Keratinocyte (primary cell): ENCODE results near the gene TIAM1. TPM values are rescaled to one million over a fixed set of nuclear protein-coding genes. Genes with fewer than 3 reads are reported as not detected.

Source experiments
- DNase-seq: peaks from one replicate; pipeline ENCODE4 v3.0.0-alpha.2; 2011; ENCODE audit warnings: low read depth, missing footprints, low spot score
- FAIRE-seq: peaks from 2 replicates; lab custom pipeline; 2011; peaks lifted over from hg19 to GRCh38; lab: Jason Lieb, UNC
- H2AFZ ChIP-seq: 2 replicates; pipeline ENCODE4 v1.6.0; 2012; ENCODE audit warnings: low read length, control low read depth, inconsistent platforms; ENCODE audit not compliant: control insufficient read depth
- H3K27ac ChIP-seq: 2 replicates; pipeline ENCODE4 v1.5.1; 2011; ENCODE audit warnings: low read length; ENCODE audit not compliant: control insufficient read depth, insufficient read depth
- H3K27me3 ChIP-seq: 3 replicates; pipeline ENCODE4 v1.6.0; 2011; ENCODE audit warnings: low read length; ENCODE audit not compliant: control insufficient read depth, insufficient read depth; ENCODE audit errors: extremely low read depth
- H3K36me3 ChIP-seq, 2 experiments: 2 replicates in 1 of 2; 3 replicates in 1 of 2; pipeline ENCODE4 v1.5.1; 2011; ENCODE audit warnings: low read length in 2 of 2, mild to moderate bottlenecking in 1 of 2; ENCODE audit not compliant: control insufficient read depth in 2 of 2, insufficient read depth in 2 of 2; ENCODE audit errors: extremely low read depth in 1 of 2
- H3K4me1 ChIP-seq: 3 replicates; pipeline ENCODE4 v1.5.1; 2011; ENCODE audit warnings: low read length; ENCODE audit not compliant: control insufficient read depth, insufficient read depth; ENCODE audit errors: extremely low read depth
- H3K4me2 ChIP-seq: 3 replicates; pipeline ENCODE4 v1.6.0; 2011; ENCODE audit warnings: low read depth, low read length; ENCODE audit not compliant: control insufficient read depth, insufficient read depth; ENCODE audit errors: extremely low read depth
- H3K4me3 ChIP-seq, 3 experiments: fragments of 200-600 bp in 1 of 3; sonication (generic) in 1 of 3; 2 replicates in 2 of 3; 3 replicates in 1 of 3; pipeline ENCODE4 v1.5.1; 2011 to 2016; ENCODE audit warnings: low read length in 3 of 3, mild to moderate bottlenecking in 3 of 3, control low read depth in 2 of 3, inconsistent platforms in 1 of 3, low read depth in 1 of 3, mixed read lengths in 1 of 3, mixed run types in 1 of 3, moderate library complexity in 1 of 3; ENCODE audit not compliant: control insufficient read depth in 2 of 3, insufficient read depth in 2 of 3; ENCODE audit errors: extremely low read depth in 1 of 3
- H3K79me2 ChIP-seq: 2 replicates; pipeline ENCODE4 v1.6.0; 2012; ENCODE audit warnings: low read length; ENCODE audit not compliant: control insufficient read depth, insufficient read depth
- H3K9ac ChIP-seq: 3 replicates; pipeline ENCODE4 v1.6.0; 2011; ENCODE audit warnings: low read length; ENCODE audit not compliant: control insufficient read depth, insufficient read depth; ENCODE audit errors: extremely low read depth
- H3K9me1 ChIP-seq: 3 replicates; pipeline ENCODE4 v1.6.0; 2011; ENCODE audit warnings: low read length; ENCODE audit not compliant: control insufficient read depth, insufficient read depth; ENCODE audit errors: extremely low read depth
- H3K9me3 ChIP-seq: 2 replicates; pipeline ENCODE4 v1.5.1; 2012; ENCODE audit warnings: low read depth, low read length; ENCODE audit not compliant: control insufficient read depth
- H4K20me1 ChIP-seq: 3 replicates; pipeline ENCODE4 v1.6.0; 2011; ENCODE audit warnings: low read length; ENCODE audit not compliant: control insufficient read depth, insufficient read depth; ENCODE audit errors: extremely low read depth
- EZH2 ChIP-seq: IDR thresholded peaks from one replicate; pipeline ENCODE4 v1.6.1; 2012; ENCODE audit warnings: inconsistent platforms, mild to moderate bottlenecking, low read length, moderate library complexity
- dilution Hi-C: fragments of 300-500 bp; cut with MboI; formaldehyde crosslinking; loops from one replicate; pipeline ENCODE4 v1.7.0; 2020; ENCODE audit warnings: low sequenced_read_pairs; ENCODE audit not compliant: extremely low pct_ligation_motif_present
- polyA plus RNA-seq, 5 experiments: library from polyadenylated mRNA; depleted of rRNA in 3 of 5; stranded (reverse) in 3 of 5; stranded (forward) in 1 of 5; unstranded in 1 of 5; fragments of >200 nt; gene quantifications; 1 replicate in 1 of 5; 2 replicates in 3 of 5; 3 replicates in 1 of 5; pipeline versions ENCODE4 v1.2.1 to v1.2.3, GENCODE V29; 2011 to 2012; ENCODE audit warnings: missing spikeins in 2 of 5, low read depth in 1 of 5, low replicate concordance in 1 of 5
- TF ChIP-seq, protein P1 (sequence below), 3 experiments: IDR thresholded peaks in 1 of 3; conservative IDR thresholded peaks in 1 of 3; optimal IDR thresholded peaks in 1 of 3; 2 replicates in 2 of 3; 3 replicates in 1 of 3; pipeline versions ENCODE3 to v1.5.1; 2011; ENCODE audit warnings: low read length in 3 of 3, mild to moderate bottlenecking in 3 of 3, moderate library complexity in 2 of 3, control low read depth in 1 of 3, inconsistent platforms in 1 of 3; ENCODE audit not compliant: insufficient read depth in 2 of 3; ENCODE audit errors: extremely low read depth in 1 of 3

Gene TIAM1
- polyA plus RNA-seq, 1 donor (not counting 4 experiments of a cell fraction or from before 2014, with no cell fraction given): 8.3 TPM

- no peak overlapping the region for H3K4me2 ChIP-seq
These were observed 142.5 kb downstream of the TIAM1 start for GRCh38 chr21:31201548-31201947.

GRCh38 chr21:31201144-31201543 is 142.9 kb downstream of the TIAM1 start:
- Histone ChIP-seq H3K36me3 (no peaks in the 10 kb centered on the region), H3K9me3 (no peaks in the 10 kb centered on the region), H3K4me3 (no peak overlapping the region), H3K9ac (no peak overlapping the region), H3K9me1 (no peaks in the 10 kb centered on the region), H3K27ac (no peak overlapping the region), H3K27me3 (no peaks in the 10 kb centered on the region), H3K4me2 (no peak overlapping the region), H3K79me2 (no peaks in the 10 kb centered on the region), H2AFZ (no peak overlapping the region), H3K4me1 (peaks cover 4% of the 10 kb centered on the region), H4K20me1 (no peaks in the 10 kb centered on the region)
- dilution Hi-C loops: no loop called here
- DNase-seq (no peak), FAIRE-seq (no peak)
- no peak for TF ChIP-seq EZH2
- TF ChIP-seq, protein P1, sequence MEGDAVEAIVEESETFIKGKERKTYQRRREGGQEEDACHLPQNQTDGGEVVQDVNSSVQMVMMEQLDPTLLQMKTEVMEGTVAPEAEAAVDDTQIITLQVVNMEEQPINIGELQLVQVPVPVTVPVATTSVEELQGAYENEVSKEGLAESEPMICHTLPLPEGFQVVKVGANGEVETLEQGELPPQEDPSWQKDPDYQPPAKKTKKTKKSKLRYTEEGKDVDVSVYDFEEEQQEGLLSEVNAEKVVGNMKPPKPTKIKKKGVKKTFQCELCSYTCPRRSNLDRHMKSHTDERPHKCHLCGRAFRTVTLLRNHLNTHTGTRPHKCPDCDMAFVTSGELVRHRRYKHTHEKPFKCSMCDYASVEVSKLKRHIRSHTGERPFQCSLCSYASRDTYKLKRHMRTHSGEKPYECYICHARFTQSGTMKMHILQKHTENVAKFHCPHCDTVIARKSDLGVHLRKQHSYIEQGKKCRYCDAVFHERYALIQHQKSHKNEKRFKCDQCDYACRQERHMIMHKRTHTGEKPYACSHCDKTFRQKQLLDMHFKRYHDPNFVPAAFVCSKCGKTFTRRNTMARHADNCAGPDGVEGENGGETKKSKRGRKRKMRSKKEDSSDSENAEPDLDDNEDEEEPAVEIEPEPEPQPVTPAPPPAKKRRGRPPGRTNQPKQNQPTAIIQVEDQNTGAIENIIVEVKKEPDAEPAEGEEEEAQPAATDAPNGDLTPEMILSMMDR (optimal IDR thresholded peaks at IDR 0.05 in 1 of 3, IDR thresholded peaks at IDR 0.05 in 1 of 3, conservative IDR thresholded peaks at IDR 0.05 in 1 of 3; ENCODE audit: extremely low read depth in 1 of 3, insufficient read depth in 2 of 3, low read length in 3 of 3): no peak

More at GRCh38 chr21:31201548-31201947, 142.5 kb downstream of the TIAM1 start:
- FAIRE-seq: no peak
- Histone ChIP-seq H2AFZ (no peak overlapping the region), H3K9ac (no peak overlapping the region), H3K36me3 (no peaks in the 10 kb centered on the region), H3K4me1 (peaks cover 4% of the 10 kb centered on the region), H3K27ac (no peak overlapping the region), H4K20me1 (no peaks in the 10 kb centered on the region), H3K4me3 (no peak overlapping the region), H3K9me1 (no peaks in the 10 kb centered on the region), H3K79me2 (no peaks in the 10 kb centered on the region), H3K27me3 (no peaks in the 10 kb centered on the region), H3K9me3 (no peaks in the 10 kb centered on the region)
- dilution Hi-C loops: no loop called here
- no peak for DNase-seq
- TF ChIP-seq, protein P1 (optimal IDR thresholded peaks at IDR 0.05 in 1 of 3, IDR thresholded peaks at IDR 0.05 in 1 of 3, conservative IDR thresholded peaks at IDR 0.05 in 1 of 3; ENCODE audit: extremely low read depth in 1 of 3, insufficient read depth in 2 of 3, low read length in 3 of 3): no peak
